Upper lobe of left lung (tissue), 4 donors: Measurements from ENCODE around the gene BLID.

Source experiments
- EP300 ChIP-seq, 4 donors: sonication (generic); formaldehyde crosslinking; IDR thresholded peaks; one replicate each; pipeline ENCODE4 v1.5.1; 2017; ENCODE audit warnings: antibody characterized with exemption in 4 of 4, control low read depth in 2 of 4
- POLR2AphosphoS5 ChIP-seq, 2 donors: sonication (generic); formaldehyde crosslinking; IDR thresholded peaks; one replicate each; pipeline ENCODE4 v1.5.1; 2017; ENCODE audit warnings: antibody characterized with exemption in 2 of 2
- TF ChIP-seq, protein P1 (sequence below), 6 experiments: fragments of 450-650 bp in 4 of 6; fragments of 200-600 bp in 2 of 6; sonication (generic) in 2 of 6; IDR thresholded peaks; one replicate each; pipeline ENCODE4 v1.5.1; 2016 to 2019; ENCODE audit warnings: antibody characterized with exemption in 6 of 6

DNA sequence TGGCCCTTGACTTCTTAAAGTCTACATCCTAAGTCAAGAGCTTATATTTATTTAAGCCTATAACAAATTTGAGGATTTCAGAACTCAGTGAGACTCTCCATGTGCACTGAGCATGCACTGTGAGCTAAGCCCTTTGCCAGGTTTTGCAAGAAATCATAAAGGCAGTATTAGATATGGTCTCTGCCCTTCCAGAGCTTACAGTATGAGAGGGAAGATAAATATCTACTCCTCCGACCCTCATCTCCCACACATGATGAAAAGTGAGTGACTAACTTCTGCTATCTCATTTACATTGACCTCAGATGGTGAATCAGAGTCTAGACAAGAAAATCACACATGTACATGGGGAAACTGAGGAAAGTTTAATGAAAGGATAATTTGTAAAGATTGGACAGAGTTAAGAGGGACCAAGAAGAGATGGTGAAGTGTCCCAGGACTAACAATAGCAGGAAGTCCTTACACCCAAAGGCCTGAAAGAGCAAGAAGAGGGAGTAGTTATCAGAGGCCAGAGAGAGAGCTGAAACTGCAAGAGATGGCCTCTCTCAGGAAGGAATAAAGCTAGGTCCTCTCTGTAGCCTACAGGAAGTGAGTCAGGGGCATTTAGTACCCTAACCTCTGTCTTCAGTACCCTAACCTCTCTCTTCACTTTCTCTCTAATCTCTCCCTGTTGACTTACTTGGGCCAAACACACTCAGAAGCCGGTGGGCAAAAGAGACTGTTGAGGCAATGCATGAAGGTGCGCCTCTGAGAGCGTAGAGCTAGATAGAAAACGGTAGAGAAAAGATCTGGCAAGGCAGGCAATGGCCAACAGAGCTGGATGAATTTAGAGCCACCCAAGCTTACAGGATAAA, 23.0 kb upstream of the BLID start:
- TF ChIP-seq POLR2AphosphoS5 (IDR thresholded peaks at IDR 0.05): no peak
- TF ChIP-seq, protein P1, sequence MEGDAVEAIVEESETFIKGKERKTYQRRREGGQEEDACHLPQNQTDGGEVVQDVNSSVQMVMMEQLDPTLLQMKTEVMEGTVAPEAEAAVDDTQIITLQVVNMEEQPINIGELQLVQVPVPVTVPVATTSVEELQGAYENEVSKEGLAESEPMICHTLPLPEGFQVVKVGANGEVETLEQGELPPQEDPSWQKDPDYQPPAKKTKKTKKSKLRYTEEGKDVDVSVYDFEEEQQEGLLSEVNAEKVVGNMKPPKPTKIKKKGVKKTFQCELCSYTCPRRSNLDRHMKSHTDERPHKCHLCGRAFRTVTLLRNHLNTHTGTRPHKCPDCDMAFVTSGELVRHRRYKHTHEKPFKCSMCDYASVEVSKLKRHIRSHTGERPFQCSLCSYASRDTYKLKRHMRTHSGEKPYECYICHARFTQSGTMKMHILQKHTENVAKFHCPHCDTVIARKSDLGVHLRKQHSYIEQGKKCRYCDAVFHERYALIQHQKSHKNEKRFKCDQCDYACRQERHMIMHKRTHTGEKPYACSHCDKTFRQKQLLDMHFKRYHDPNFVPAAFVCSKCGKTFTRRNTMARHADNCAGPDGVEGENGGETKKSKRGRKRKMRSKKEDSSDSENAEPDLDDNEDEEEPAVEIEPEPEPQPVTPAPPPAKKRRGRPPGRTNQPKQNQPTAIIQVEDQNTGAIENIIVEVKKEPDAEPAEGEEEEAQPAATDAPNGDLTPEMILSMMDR (IDR thresholded peaks at IDR 0.05): no peak
- no peak for TF ChIP-seq EP300 (IDR thresholded peaks at IDR 0.05)
